NCI-H774 (cell line): Measurements from ENCODE around the gene TLK1.

ENCODE experiments used
- DNase-seq: peaks from one replicate; lab custom pipeline; 2025; lab: John Stamatoyannopoulos, UW

The TLK1 gene

DNA sequence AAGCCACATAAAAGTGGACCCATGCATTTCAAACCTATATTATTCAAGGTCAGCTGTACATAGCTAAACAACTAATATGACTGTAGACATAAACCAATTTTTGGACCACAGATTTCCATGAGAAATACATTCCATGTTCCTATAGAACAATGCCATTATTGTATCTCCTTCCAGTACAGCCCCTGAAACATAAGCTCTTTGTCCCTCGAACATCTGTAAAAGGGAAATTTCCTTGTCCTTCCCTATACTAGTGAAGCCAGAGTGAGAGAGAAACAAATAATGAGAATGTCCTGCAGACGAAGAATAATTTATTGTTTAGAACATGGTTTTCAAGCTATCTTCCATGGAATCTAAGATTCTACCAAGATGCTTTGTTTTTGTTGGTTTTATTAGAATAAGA, 156.3 kb downstream of the TLK1 start:
- DNase-seq = no peak

GRCh38 chr2:170999654-171000053, 161.0 kb downstream of the TLK1 start:
- no peak for DNase-seq

- DNase-seq = no peak
Measured at GRCh38 chr2:170997893-170998597, 162.6 kb downstream of the TLK1 start.

GRCh38 chr2:170996316-170996715, 164.4 kb downstream of the TLK1 start:
- no peak for DNase-seq

GRCh38 chr2:170991398-170992182, 169.1 kb downstream of the TLK1 start:
- no peak for DNase-seq

GRCh38 chr2:170986566-170987258, 174.0 kb downstream of the TLK1 start:
- DNase-seq = no peak

DNA sequence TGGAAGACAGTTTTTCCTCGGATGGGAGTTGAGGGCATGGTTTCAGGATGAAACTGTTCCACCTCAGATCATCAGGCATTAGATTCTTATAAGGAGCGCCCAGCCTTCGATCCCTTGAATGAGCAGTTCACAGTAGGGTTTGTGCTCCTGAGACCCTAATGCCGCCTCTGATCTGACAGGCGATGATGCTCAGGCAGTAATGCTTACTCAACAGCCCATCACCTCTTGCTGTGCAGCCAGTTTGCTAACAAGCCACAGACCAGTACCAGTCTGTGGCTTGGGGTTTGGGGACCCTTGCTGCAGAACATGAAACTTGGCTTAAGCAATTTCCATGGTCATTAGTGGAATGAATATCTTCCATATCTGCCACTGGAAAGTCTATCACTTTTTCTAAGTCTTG, 175.3 kb downstream of the TLK1 start:
- DNase-seq = no peak

DNA sequence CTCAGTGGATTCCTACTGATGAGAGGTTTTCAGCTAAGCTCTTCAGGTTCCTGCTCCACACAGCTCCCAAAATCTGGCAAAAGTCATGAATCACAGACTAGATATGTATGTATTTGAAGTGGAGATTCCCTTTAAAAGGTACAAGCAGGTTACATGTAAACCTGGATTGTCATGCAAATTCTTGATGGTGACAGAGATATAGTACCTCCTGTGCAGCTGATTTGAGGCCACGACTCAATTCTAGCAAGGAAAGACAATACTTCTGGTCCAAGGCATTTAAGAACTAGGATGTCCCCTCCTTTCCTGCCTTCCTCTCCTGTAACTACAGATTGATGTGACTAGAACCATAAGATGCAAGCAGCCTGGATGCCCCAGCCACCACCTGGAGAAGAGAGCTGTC, 176.6 kb downstream of the TLK1 start:
- no peak for DNase-seq

DNA sequence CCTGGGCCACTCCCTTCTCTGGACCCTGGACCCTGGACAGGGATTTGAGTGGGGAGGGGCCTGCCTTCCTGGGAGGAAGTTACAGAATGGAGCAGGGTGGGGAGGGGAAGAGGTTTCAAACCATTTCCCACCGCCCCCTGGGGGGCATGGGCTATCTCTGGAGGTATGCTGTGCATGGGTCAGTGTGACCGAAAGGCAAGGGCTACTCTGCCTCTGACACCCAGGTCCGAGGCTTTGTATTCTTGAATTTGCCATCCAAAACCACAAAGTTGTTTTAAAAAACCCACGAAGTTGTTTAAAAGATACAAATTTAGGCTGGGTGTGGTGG, 184.8 kb downstream of the TLK1 start:
- DNase-seq = no peak

GRCh38 chr2:170975127-170975942, 185.4 kb downstream of the TLK1 start:
- no peak for DNase-seq

GRCh38 chr2:170974304-170974993, 186.2 kb downstream of the TLK1 start:
- no peak for DNase-seq

GRCh38 chr2:170973492-170974303, 187.0 kb downstream of the TLK1 start:
- peak; percentile 82 for DNase-seq

DNA sequence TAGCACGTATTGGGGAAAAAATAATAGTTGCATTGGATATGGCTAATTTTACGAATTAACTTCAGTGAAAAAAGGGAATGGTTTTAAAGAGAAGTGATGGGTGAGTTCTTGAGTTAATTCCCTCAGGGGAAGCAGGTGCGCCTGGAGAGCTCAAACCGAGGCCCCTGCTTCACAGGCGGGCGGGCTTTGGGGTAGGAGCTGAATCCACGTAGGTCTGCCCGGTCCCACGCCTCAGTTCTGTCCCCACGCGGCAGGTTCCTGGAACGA, 187.5 kb downstream of the TLK1 start:
- DNase-seq = no peak

- no peak for DNase-seq
Measured at GRCh38 chr2:170972296-170973224, 188.1 kb downstream of the TLK1 start.

GRCh38 chr2:170971071-170971470, 189.6 kb downstream of the TLK1 start:
- no peak for DNase-seq

DNA sequence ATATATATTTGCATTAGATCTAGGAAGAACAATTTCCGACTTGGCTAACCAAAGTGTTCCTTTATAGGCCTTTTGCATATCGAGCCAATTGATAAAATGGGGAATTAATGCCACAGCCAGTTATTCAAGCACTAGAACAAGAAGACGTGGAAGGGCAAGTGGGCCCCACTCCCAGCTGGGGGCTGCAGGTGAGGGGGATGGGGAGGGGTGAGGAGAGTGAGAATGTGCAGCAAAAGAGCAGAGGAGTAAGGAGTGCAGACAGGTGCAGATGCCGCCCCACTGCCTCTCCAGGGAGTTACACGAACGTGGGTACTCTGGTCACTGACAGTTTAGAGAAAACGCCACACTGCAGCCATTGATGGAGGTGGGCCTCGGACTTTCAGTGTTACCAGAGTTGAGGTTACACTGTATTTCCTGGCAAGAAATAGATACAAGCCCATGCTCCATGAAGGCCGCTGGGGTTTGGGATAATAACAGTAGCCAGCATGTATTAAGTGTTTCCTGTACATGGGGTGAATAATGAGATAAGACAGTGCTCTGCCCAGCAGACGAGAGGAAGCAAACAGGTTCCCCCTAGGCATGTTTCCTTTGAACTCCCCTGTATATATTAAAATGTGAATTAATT, 190.7 kb downstream of the TLK1 start:
- DNase-seq = no peak

GRCh38 chr2:170969030-170969429, 191.7 kb downstream of the TLK1 start:
- no peak for DNase-seq

DNA sequence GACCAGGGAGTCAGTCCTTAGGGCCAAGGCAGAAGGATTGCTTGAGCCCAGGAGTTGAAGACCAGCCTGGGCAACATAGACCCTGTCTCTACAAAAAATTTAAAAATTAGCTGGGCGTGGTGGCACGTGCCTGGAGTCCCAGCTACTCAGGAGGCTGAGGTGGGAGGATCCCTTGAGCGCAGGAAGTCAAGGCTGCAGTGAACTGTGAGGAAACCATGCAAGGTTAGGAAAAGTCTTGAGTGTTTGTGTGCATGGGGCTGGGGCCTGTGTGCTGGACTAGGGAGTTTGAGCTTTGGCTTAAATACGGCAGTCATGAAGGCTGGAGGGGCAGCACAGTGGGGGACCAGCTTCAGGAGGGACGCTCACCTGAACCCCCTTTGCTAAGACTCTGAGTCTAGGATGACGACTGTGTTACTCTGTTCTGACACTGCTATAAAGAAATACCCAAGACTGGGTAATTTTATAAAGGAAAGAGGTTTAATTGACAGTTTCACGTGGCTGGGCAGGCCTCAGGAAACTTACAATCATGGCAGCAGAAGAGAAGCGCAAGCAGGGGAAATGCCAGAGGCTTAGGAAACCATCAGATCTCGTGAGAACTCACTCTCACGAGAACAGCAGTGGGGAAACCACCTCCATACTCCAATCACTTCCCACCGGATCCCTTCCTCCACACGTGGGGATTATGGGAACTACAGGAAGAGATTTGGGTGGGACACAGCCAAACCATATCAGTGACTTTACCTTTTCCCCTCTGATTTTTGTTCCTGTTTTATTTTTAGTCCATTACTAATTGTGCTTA, 192.3 kb downstream of the TLK1 start:
- DNase-seq = no peak

DNA sequence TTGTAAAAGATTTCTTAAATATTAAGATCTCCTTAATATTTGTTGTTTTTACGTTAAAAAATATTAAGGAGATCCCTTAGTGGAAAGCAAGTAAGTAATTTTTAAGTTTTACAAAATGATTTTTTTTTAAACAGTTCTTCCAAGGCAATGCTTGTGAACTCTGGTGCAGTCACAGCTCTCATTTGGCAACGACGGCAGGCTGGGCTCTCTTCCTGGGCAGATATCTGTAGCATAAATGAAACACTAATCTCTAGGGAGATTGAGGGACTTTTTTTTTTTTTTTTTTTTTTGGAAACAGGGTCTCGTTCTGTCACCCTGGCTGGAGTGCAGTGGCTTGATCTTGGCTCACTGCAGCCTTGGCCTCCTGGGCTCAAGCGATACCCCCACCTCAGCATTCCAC, 193.1 kb downstream of the TLK1 start:
- no peak for DNase-seq
